HG03103 (cell line): ENCODE data around the gene KCNG2.
"Not testable (repeated sequence)": the region's sequence is repeated elsewhere in the genome, so short reads cannot be mapped to it uniquely, and the experiment has no call there.

Experiments
- ATAC-seq: cut with Tn5 transposase; IDR thresholded peaks from one replicate; pipeline ENCODE4 v1.9.1; 2021; ENCODE audit warnings: low read depth; ENCODE audit not compliant: unreplicated experiment

The KCNG2 gene, protein sequence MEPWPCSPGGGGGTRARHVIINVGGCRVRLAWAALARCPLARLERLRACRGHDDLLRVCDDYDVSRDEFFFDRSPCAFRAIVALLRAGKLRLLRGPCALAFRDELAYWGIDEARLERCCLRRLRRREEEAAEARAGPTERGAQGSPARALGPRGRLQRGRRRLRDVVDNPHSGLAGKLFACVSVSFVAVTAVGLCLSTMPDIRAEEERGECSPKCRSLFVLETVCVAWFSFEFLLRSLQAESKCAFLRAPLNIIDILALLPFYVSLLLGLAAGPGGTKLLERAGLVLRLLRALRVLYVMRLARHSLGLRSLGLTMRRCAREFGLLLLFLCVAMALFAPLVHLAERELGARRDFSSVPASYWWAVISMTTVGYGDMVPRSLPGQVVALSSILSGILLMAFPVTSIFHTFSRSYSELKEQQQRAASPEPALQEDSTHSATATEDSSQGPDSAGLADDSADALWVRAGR

DNA sequence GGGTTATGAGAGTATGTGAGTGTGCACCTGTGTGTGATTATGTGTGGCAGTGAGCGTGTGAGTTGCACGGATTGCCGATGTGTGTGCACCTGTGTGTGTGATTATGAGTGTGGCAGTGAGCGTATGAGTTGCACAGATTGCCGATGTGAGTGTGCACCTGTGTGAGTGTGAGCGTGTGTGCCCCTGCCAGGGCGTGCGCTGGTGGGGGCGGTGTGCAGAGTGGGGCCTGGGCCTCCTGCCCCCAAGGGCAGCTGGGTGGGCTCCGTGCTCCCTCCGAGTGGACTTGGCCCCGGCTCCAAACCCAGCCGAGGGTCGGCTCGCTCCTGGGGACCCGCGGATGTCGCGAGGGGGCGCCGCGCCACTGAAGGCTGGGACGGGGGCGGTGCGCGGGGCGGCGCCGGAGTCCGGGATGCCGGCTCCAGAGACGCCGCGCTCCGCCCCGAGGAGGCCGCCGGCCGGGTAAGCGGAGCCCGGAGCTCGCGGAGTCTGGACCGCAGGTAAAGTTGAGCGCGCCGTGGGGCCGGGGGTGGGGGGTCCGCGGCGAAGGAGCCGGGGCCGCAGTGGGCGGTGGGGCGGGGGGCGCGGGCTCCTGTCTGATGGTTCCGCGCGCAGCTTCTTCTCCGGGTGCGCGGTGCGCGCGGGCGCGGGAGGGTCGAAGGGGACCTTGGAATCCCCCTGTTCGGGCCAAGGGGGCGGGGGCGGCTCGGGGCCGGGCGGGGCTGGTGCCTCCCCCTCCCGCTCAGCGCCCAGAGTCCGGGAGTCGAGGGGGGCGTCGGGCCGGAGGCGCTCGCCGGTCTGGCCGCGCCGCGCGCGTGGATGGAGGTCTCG, at the start of gene KCNG2:
Gene KCNG2 (plus strand): TSS at position 421 of the 828 bp plus-strand sequence. CDS start 65,730 bp downstream, outside the sequence.
- no peak for ATAC-seq

DNA sequence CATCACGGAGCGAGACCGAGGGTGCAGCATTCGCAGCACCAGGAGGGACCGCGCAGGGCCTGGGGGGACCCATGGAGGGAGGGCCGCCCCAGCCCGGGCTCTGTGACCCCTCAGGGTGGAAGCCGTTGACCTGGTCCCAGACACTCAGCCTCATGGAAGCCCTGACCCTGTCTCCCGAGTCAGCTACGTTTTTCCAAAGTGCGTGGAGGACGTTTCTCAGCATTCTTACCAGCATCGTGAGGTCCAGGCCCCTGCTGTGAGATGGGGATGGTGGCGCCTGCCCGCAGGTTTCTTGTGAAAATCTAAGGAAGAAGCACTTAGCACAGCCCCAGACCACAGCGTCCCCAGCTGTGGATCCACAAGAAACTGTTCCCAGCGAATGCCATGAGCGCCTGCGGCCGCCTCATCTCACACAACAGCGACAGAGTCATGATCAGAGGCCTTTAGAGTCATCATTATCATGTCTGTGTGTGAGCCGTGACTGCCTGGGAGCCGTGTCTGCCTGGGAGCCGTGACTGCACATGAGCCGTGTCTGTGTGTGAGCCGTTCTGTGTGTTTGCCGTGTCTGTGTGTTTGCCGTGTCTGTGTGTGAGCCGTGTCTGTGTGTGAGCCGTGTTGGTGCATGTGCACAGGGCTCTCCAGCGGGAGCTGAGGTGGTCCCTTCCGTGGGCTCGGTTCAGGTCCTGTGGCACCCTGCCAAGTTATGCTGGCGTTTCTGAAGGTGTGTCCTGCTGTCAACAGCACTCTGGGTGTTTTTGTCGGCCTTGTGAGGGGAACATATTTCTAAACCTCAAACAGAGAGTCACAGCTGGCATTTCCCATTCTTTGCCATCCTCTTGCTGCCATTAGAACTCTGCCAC, 49.2 kb upstream of the KCNG2 start:
- ATAC-seq, result no peak

DNA sequence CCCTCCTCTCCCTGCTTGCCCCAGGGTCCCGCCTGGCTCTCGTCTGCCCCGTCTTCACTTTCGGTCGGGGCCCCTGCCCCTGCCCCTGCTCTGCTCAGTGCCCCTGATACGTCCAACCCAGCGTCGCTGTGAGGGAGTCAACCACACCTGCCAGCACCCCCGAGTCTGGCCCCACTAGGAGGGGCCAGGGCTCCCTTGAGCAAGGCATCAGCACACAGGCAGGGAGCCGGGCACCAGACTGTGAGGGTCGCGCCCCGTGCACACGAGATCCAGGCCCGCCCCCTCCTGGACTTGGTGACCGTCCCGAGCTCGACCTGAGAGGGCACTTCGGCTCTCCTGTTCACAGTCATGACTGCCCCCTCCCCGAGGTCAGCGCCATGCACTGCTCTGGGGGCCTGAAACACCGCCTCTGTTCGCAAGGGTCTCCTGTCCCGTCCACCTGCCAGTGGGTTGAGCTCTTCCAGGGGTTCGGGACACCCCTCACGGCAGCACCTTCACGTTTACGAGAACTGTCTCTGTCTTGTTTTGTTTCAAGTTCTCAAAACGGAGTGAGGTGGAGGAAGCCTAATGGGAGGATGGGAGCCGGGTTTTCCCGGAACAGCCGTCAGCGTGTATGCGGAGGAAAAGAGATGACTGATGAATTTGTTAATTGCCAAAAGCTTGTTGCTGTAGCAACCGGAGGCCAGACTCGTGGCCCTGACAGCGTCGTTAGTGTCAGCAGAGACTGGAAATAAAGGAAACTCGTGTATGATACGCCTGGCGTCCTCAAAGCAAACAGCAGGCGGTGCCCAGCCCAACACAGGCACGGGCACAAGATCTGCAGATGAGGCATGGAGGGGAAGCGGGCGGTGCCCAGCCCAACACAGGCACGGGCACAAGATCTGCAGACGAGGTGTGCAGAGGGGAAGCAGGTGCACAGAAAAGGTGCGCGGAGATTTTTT, 48.2 kb upstream of the KCNG2 start:
- no peak for ATAC-seq

DNA sequence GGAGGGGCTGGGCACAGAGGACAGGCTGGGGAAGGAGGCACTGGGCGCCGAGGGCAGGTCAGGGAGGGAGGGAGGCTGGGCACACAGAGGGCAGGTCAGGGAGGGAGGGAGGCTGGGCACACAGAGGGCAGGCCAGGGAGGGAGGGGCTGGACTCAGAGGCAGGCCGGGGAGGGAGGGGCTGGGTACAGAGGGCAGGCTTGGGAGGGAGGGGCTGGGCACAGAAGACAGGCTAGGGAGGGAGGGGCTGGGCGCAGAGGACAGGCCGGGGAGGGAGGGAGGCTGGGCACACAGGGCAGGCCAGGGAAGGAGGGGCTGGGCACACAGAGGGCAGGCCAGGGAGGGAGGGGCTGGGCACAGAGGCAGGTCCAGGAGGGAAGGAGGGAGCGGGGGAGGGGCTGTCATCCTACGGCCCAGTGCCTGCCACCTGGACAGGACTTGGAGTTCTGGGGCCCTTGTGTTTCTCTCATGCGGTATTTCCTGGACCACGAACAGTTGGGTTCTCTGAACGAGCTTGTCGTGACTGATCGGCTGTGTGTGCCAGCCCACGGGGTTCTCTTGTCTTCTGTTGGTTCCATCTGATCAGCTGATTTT, 46.7 kb upstream of the KCNG2 start:
- no peak for ATAC-seq

DNA sequence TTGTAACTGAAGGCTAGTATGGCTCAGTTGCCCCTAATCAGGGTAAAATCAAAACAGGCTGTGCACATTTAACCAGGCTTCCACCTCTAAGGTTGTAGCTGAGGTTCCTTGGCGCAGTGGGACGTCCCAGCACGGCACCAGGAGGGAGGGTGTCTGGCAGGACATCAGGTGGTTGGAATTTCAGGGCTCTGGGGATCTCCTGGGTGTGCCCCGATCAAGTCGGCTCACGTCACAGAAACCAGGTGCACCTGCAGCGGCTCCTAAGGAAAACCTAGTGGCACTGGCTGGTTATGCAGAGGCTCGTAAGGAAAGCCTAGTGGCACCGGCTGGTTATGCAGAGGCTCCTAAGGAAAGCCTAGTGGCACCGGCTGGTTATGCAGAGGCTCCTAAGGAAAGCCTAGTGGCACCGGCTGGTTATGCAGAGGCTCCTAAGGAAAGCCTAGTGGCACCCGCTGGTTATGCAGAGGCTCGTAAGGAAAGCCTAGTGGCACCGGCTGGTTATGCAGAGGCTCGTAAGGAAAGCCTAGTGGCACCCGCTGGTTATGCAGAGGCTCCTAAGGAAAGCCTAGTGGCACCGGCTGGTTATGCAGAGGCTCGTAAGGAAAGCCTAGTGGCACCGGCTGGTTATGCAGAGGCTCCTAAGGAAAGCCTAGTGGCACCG, 45.7 kb upstream of the KCNG2 start:
- ATAC-seq, result not testable (repeated sequence)

DNA sequence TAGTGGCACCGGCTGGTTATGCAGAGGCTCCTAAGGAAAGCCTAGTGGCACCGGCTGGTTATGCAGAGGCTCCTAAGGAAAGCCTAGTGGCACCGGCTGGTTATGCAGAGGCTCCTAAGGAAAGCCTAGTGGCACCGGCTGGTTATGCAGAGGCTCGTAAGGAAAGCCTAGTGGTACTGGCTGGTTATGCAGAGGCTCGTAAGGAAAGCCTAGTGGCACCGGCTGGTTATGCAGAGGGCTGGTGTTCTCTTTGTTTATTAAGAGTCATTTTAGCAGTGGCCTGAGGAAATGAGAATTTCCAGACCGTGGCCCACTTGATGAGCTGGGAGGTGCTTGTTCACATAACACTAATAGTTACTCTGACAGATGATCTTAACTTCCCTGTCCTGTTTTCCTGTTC, 44.8 kb upstream of the KCNG2 start:
- not testable (repeated sequence) for ATAC-seq

DNA sequence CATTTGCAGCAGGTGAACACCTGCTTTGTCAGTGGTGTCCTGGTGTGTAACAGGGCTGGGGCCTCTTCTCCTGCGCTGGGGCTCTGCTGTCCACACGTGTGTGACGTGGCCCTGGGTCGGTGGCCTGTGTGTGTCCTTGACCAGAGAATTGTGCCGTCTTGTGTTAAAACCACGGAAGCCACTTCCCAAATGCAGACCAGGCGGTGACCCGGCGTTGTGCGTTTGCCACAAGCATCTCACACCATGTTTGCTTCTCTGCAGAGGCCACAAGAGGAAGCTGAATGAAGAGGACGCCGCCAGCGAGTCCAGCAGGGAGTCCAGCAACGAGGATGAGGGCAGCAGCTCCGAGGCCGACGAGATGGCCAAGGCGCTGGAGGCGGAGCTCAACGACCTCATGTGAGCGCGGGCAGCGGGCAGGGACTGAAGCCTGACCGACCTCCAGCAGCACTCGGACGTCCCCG, 44.3 kb upstream of the KCNG2 start:
- ATAC-seq, result no peak

DNA sequence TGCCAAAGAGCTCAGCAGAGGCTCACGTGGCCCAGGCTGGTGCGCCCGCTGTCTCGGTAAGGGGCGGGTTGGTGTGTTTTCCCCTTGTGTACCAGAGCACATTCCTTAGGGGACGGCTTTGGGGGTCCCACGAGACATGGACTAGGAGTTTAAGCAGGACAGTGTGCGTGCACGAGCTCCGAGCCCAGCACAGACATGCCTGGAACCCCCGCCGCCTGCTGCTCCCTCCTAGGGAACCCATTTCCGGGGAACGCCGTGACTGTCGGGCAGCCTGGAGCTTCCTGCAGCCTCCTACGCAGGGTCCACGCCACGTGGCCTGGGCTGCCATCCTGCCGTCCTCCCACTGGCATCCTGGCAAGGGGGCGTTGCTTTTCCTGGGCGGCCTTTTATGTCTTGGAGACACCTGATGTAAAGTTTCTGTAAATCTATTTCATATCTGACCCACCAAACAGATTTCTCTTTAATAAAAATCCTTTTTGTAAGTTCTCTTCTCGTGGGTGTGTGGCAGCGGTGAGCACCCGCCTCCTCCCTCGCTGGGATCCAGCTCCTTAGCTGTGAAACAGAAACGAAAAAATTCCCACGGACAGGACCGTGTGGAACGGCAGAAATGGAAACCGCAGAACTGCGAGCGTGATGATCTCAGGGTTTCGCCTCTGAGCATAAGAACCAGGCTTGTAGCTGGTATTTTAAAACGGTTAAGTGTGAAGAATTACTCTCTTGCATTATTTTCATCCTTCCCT, 43.5 kb upstream of the KCNG2 start:
- ATAC-seq, result no peak

DNA sequence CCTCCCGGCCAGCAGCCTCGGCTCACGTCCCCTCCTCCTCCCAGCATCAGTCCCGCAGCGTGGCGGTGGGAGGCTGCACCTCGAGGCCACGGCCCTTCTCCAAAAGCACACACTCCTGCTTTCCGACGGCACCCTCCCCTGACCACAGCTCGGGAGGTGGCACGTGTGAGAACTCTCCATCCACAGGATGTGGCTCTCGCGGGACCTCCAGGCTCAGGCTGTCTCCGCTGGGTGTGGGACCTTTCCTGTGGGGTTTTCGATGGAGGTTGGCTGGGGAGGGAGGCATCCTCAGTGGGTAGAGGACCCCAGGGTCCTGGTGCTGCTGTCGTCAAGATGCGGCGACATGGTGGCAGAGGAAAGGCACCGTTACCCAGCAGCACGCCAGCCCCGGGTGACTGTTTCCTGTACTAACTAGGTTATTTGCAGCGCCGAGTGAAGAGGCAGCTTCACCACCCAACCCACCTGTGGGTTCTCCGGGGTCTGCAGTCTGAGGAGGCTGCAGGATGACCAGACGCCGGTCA, 42.8 kb upstream of the KCNG2 start:
- no peak for ATAC-seq

DNA sequence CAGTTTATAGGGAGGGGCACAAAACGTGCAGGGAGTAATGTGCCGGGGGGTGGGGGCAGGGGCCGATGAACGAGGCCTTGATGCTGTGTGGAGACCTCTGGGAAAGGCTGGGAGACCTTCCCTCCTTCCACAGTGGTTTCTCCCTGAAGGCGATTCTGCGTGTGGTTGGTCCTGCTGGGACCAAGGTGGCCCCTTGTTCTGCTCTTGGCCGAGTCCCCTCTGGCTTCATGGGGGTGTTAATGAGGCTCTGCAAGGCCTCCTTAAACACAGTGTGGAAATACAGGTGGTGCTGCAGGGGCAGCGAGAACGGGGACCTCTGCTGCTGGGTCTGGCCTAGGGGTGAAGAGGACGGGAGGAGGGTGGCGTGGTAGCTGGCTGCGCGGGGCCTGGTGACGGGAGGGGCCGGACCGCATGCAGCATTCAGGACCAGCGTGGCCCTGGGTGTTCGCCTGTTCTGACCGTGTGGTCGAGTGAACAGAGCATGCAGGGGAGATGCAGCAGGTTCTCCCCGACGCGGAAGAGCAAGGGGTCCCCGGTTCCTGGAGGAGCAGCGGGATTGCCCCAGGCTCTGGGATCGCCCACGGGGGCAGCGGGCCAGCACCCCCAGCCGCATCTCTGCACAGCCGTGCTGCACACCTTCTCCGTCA, 42.1 kb upstream of the KCNG2 start:
- no peak for ATAC-seq

DNA sequence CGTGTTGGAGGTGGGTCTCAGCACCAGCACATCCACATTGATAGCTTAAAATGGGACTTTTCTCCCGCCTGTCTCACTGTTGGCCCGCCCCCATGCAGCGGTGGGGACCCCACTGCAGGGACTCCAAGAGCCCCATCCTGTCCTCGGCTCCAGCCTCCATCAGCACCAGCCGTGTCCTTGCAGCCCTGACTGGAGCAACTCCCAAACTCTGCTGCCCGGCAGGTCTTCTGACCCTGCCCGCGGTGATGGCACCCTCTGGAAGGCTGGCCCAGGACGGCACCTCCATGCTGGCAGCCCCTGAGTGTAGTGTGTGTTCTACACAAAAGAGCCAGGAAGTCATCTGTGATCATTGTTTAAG, 41.6 kb upstream of the KCNG2 start:
- no peak for ATAC-seq

DNA sequence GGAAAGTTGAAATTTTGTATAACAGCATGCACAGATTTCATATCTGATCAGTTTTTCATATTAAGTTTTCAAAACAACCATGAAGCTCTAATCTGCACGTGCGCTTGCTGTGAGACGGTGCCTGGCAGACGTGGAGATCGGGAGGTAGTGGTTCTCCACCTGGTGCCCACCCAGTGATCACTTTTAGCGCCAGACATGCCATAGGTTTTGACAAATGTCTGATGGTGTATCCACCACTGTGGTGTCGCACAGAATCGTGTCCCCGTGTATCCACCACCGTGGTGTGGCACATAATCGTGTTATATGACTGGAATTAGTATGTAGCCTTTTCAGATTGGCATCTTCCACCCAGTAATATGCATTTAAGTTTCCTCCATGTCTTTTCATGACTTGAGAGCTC, 40.9 kb upstream of the KCNG2 start:
- no peak for ATAC-seq

DNA sequence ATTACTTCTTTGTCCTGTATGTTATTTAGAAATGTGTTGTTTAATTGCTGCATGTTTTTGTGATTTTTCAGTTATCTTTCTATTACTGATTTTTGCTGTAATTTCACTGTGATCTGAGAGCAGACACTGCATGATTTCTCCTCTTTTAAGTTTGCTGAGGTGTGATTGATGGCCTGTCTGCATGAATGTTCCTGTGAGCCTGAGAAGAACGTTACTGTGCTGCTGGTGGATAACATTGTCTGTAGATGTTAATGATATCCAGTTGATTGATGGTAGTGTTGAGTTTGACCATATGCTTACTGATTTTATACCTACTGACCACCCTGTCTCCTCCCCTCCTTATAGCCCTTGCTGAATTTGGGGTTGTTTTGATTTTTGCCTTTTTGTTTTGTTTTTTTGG, 37.4 kb upstream of the KCNG2 start:
- ATAC-seq, result no peak

DNA sequence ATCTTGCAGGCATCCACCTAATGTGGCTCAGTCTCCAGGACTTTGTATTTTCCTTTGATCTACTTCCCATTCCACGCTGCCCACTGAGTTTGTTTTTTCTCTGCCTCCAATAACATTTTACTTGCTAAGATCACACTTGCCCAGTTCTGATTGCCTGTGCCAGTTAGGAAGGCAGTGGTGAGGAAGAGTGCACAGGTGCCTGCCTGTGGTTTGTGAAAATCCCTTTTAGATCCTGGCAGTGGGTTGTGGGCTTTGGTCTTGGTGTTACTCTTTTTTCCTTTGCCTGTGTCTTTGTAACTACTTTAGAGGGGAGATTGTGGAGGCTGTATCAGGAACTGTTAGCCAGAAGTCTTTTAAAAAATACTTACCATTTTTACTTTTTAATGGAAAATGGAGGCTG, 36.9 kb upstream of the KCNG2 start:
- ATAC-seq, result no peak

DNA sequence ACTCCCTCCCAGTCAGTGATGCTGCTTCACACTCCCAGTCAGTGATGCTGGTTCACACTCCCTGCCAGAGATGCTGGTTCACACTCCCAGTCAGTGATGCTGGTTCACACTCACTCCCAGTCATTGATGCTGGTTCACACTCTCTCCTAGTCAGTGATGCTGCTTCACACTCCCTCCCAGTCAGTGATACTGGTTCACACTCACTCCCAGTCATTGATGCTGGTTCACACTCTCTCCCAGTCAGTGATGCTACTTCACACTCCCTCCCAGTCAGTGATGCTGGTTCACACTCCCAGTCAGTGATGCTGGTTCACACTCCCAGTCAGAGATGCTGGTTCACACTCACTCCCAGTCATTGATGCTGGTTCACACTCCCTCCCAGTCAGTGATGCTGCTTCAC, 34.3 kb upstream of the KCNG2 start:
- no peak for ATAC-seq

DNA sequence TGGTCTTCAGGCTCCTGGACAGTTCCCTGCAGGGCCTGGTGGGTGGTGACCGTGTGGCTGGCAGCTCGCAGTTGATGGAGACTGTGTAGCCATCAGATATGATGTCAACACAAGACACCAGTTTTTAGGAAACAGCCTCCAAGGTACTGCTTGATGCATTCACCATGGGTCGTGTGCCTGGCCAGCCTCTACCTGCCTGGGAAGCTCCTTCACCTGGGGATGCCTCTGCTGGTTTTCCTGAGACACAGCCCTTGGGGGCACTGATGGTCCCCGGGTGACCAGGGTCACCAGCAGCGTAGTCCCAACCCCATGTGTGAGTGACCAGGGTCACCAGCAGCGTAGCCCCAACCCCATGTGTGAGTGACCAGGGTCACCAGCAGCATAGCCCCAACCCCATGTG, 33.6 kb upstream of the KCNG2 start:
- ATAC-seq, result no peak

DNA sequence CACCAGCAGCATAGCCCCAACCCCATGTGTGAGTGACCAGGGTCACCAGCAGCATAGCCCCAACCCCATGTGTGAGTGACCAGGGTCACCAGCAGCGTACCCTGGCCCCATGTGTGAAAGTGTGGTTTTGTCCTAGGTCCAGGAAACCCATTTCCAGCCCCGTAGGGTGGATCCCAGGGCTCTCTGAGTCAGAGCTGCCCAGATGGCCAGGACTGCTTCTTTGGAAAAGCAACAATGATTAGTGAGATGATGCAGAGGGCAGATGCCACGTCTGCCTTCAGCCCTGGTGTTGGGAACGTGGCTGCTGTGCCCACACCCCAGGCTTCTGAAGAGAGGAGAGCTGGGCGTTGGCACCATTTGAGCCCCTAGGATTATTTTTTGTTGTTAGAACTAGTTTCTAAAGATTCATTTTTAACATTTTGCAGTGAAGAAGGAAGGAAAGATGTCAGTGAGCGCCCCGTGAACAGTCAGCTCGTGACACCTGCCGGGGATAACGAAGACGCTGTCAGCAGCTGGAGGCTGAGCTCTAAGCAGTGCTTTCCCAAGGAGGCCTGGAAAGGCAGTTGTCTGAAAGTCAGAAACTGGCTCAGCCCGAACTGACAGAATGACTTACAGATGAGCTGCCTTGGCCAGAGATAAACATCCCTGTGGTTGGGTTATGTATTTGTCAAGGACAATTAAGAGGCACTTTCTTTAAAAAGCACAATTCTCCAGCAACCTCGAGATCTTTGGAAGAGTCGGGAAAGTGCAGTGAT, 32.1 kb upstream of the KCNG2 start:
- no peak for ATAC-seq
